GM19397 (cell line): ENCODE measurements around the gene NAGLU.
"Not testable (repeated sequence)": the region's sequence is repeated elsewhere in the genome, so short reads cannot be mapped to it uniquely, and the experiment has no call there.

Experiments
- ATAC-seq: cut with Tn5 transposase; IDR thresholded peaks from one replicate; pipeline ENCODE4 v1.9.1; 2021; ENCODE audit warnings: mild to moderate bottlenecking, moderate library complexity; ENCODE audit not compliant: unreplicated experiment

Gene NAGLU

DNA sequence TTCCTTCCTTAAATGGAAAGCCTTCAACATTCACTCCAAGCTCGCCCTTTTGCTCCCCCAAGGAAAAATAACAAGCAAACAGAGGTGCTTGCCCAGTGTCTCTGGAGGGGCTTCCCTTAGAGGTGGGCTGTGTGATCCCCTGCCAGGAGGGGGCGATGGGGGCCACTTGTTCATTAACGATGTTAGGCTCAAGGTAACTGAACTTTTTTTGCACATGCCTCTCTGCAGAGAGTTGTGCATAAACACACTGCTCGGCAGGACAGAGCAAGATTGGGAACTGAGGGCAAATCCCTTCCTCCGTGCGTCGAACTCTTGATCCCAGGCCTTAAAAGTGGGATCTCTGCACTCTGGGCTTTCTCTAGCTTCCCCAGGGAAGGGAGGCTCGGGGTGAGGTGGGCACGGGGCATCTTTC is 15.5 kb upstream of the NAGLU start:
- ATAC-seq = no peak

DNA sequence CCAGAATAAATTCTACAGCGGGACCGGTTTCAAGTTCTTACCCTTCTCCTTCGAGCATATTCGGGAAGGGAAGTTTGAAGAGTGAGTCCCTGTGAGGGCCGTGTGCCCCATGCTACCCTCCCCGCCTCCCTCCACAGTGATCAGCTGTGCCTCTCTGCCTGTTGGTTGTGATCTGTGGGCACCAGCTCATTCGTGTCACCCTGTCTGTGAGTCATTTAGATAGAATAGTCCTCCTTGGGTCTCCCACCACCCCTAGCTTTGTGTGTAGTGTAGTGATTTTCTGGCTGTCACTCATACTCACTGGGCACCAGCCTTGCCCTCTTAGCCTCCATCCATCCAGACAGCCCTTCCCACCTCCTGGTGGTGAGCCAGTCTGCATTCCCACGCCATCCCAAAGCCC is 15.0 kb upstream of the NAGLU start:
- ATAC-seq = no peak

DNA sequence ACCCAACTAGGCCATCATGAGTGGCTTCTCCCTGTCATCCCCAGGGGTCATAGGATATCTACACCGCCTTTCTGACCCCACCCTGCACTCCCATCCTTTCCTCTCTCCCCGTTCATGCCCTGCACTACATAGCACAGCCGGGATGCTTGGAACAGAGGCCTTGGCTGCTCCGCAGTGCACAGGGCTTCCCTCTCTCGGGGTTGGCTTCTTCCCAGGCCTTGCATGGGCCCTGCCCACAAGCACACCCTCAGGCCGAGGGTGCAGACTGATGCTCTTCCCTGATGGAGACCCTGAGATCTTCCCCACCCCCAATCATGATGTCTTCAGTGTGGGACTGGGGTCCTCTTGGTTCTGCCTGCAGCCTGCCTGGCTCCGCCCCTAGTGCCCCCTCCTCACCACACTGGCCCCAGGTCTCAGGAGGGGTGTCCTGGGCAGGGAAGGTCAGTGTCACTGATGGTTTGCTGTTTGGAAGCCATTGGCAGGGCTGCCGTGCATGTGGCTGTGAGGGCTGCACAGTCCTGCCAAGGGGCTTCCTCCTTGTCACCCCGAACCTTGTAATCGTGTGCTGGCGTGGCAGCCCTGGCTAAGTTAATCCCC is 14.3 kb upstream of the NAGLU start:
- ATAC-seq = no peak

DNA sequence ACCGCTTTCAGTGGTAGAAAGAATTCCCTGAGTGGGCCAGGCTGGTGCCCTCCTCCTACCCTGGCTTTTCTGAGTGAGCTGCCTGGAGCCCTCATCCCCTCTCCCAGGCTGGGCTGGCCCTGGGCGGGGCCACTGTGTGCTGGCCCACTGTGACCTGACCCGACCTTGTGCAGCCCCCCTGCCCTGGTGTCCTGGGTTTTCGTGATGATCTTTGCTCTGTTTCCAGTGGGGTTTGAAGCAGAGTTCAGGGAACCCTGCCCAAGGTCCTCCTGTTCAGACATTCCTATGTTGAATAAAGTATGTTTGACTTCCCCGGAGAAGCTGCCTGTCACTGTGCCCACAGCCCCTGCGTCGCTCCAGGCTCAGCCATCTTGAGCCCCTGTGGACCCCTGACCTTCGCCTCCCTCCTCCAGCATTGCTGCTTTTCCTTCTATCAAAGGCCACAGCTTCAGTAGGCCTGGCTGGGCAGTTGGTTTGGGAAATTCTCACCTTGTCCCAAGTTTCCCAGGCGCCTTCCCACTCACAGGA is 13.7 kb upstream of the NAGLU start:
- no peak for ATAC-seq

DNA sequence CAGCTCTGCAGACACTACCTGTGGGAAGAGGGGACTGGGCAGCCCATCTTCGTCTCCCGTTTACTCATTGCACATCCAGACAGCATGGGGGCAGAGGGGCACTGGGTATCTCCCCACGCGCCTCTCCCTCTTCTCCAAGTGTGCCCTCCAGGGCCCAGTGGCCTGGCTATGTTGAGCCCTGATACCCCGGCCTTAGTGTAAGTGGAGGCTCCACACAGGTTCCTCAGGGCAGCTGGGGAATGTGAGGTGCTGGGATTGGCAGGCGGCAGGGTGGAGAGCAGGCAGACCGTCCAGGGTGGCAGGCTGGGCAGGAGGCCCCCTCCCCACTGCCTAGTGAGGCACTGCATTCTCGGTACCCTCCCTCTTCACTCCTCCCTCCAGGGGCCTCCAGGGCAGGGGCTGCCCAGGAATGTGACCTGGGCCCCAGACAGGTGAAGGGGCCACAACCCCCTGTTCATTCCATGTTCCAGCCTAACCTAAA is 13.2 kb upstream of the NAGLU start:
- no peak for ATAC-seq

DNA sequence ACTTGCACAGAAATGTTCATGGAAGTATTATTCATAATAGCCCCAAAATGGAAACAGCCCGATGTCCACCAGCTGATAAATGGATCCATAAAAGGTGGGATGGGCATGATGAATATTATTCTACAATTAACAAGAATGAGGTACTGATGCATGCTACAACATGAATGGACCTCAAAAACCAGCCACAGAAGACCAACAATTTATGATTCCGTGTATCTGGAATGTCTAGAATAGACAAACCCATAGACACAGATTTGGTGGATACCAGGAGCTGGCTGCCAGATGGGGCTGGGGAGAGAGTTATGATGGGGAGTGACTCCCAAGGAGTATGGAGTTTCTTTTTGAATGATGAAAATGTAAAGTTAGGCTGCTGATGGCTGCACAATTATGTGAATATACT is 10.8 kb upstream of the NAGLU start:
- ATAC-seq = no peak

DNA sequence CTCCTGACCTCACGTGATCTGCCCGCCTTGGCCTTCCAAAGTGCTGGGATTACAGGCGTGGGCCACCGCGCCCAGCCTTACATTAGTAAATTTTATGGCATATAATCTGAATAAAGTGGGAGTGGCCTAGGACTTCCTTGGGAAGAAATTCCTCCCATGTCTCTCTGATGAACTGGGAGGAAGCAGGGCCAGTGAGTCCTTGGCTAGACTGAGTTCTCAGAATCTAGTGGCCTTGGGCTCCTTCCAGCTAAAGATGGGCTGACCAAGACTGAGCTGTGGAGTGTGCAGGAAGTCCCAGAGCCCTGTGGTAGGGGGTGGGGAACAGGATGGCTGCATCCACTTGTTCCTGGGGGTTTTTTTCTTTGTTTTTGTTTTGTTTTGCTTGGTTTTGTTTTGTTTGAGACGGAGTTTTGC is 10.0 kb upstream of the NAGLU start:
- no peak for ATAC-seq

DNA sequence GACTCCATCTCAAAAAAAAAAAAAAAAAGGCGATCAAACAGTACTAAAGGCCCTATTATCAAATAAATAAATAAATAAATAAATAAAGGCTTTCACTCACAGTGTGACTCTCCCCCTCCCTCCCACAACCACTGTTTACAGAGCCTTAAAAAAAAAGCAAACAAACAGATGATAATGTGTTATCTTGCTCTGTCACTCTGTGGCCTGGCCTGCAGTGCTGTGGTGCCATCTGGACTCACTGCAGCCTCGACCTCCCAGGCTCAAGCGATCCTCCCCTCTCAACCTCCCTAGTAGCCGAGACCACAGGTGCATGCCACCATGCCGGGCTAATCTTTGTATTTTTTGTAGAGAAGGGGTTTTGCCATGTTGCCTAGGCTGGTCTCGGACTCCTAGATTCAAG is 8.1 kb upstream of the NAGLU start:
- ATAC-seq = no peak

DNA sequence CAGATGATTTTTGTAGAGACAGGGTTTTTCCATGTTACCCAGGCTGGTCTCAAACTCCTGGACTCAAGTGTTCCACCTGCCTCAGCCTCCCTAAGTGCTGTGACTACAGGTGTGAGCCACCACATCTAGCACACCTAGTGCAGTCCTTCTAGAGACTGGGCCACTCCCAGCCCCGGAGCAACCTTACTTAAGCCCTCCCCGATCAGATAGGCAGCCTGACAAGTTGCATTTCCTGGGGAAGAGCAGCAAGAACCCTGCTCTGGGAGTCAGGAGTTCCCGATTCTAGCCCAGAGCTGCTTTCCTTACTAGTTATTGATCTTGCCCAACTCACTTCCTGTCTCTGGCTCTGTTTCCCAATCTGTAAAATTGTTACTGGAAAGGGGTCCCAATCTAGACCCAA is 7.0 kb upstream of the NAGLU start:
- no peak for ATAC-seq

DNA sequence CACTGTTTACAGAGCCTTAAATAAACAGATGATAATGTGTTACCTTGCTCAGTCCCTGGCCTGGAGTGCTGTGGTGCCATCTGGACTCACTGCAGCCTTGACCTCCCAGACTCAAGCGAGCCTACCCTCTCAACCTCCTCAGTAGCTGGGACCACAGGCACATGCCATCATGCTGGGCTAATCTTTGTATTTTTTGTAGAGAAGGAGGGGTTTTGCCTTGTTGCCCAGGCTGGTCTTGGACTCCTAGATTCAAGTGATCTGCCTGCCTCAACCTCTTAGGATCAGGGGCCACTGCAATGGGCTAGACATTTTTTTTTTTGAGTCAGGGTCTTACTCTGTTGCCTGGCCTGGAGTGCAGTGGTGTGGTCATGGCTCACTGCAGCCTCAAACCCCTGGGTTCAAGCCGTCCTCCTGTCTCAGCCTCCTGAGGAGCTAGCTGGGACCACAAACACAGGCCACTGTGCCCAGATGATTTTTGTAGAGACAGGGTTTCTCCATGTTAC is 5.0 kb upstream of the NAGLU start:
- ATAC-seq = no peak

DNA sequence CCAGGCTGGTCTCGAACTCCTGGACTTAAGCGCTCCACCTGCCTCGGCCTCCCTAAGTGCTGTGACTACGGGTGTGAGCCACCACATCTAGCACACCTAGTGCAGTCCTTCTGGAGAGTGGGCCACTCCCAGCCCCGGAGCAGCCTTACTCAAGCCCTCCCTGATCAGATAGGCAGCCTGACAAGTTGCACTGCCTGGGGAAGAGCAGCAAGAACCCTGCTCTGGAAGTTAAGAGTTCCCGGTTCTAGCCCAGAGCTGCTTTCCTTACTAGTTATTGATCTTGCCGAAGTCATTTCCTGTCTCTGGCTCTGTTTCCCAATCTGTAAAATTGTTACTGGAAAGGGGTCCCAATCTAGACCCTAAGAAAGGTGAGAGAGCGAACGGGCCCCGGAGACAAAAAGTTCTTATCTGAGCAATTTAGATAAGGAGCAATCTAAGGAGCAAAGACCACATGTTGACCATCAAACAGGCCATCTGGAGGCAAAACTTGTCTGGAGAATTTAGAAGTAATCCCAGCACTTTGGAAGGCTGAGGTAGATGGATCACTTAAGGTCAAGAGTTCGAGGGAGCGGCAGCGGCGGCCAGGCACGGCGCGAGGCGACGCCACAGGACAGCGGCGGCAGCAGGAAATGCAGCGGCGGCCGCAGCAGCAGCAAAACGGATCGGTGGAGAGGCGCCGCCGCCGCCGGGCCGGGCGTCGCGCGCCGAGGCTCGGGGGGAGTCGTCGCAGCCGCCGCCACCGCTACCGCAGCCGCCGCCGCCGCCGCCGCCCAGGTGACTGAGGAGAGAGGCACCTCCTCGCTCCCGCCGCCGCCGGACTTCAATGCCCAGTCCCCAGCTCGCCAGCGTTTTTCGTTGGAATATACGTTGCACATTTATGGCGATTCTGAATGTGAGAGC is 4.3 kb upstream of the NAGLU start:
- no peak for ATAC-seq

DNA sequence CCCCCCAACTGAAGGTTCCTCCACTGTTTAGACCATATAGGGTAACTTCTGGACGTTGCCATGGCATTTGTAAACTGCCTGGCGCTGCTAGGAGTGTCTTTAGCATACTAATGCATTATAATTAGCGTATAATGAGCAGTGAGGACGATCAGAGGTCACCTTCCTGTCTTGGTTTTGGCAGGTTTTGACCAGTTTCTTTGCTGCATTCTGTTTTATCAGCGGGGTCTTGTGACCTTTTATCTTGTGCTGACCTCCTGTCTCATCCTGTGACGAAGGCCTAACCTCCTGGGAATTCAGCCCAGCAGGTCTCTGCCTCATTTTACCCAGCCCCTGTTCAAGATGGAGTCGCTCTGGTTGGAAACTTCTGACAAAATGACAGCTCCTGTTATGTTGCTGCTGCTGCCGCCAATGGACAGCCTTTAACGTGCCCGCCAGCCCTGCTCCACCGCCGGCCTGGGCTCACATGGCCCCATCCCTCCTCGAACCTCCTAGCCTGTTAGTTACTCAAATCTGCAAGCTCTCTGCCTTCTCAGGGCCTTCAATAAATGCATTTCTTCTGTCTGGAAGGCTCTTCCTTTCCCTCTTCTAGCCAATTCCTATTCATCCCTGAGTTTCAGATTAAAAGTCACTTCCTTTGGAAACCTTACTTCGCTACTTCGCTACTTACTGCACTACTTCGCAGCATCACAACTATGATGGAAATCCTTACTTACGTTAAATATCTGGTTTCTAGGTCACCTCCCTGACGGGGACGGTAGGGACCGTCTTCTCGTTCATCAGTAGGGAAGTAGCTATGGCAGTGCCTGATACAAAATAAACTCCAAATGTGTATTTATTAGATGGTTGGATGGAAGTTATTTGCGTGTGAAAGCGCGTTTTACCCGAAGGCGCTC is 640 bp upstream of the NAGLU start:
- no peak for ATAC-seq

DNA sequence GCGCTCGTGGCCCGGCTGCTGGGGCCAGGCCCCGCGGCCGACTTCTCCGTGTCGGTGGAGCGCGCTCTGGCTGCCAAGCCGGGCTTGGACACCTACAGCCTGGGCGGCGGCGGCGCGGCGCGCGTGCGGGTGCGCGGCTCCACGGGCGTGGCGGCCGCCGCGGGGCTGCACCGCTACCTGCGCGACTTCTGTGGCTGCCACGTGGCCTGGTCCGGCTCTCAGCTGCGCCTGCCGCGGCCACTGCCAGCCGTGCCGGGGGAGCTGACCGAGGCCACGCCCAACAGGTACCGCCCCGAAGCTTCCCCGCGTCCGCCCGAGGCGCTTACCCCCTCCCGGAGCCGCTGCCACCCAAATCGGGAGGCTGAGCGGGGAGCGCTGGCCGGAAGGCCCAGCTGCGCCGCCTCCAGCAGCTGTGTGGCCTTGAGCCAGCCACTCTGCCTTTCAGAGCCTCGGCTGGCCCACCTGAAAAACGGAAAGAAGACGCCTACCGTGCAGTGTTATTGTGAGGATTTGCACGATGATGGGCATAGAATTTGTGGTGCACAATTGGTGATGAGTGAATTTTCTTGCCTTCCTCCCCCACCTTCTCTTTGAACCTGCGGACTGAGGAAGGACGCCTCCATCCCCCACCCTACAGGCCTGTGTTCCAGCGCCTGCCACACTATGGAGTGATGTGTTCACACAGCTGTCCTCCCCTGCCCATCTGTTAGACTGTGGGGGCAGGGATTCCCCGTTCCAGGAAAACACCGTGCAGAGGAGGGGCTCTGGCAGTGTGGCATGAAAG is 523 bp downstream of the NAGLU start:
- peak; percentile 71 for ATAC-seq

DNA sequence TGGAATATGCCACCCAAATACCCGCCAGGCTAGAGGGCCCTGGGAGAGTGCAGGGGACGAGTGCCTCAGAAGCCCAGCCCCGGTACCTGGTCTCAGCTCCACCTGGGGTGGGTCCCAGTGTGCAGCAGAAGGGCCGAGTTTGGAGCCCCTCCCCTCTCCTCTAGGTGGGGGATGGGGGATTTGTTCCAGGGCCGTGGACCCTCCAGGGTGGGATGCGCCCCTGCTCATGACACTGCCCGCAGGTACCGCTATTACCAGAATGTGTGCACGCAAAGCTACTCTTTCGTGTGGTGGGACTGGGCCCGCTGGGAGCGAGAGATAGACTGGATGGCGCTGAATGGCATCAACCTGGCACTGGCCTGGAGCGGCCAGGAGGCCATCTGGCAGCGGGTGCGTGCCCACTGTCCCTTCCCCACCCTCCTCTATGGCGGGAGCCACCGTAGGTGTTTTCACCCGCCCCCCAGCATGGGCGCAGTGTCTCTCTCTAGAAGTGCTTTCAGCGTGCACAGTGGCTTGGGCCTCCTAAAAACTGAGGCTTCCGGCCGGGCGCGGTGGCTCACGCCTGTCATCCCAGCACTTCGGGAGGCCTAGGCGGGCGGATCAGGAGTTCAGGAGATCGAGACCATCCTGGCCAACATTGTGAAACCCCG is 1.2 kb downstream of the NAGLU start:
- no peak for ATAC-seq

DNA sequence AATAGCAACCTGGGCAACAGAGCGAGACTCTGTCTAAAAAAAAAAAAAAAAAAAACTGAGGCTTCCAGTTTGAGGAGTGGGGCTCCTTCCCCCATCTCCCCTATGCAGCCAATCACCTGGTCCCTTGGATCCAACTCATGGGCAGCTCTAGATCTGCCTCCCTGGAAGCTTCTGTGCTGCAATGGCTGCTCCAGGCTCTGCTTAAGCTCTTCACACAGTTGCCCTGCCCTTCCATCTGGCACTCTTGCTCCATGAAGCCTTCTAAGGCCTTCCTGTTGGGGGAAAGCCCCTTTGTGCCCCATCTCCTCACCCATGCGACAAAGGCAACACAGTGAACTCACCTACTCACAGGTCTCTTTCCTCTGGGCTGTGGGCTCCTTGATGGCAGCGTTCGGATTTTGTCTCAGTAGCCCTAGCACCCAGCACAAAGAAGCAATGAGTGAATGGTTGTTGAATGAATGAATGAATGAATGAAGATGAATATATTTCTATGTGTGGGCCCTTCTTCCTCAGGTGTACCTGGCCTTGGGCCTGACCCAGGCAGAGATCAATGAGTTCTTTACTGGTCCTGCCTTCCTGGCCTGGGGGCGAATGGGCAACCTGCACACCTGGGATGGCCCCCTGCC is 1.9 kb downstream of the NAGLU start:
- no peak for ATAC-seq

DNA sequence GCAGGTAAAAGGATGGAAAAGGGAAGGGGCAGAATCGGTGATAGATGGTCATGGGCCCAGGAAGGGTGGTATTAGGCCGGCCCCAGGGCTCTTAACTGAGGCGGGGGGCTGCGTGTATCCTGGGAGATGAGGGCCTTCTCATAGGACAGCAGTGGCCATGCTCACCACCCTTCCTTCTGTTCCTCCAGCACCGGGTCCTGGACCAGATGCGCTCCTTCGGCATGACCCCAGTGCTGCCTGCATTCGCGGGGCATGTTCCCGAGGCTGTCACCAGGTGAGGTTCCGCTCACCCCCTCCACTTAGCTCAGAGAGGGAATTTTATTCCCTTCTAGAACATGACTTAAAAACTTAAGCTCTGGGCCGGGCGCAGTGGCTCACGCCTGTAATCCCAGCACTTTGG is 2.4 kb downstream of the NAGLU start:
- ATAC-seq = no peak

DNA sequence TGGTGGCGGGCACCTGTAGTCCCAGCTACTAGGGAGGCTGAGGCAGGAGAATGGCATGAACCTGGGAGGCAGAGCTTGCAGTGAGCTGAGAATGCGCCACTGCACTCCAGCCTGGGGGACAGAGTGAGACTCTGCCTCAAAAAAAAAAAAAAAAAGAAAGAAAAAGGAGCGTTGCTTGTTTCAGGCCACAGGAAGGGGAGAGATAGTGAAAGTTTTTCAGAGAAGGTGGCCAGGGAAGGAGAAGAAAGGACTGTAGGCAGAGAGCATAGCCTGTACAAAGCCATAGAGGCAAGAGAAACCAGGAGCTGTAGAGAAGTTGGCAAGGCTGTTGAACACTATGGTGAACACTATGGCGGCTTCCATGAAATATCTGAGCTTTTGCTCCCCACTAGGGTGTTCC is 4.5 kb downstream of the NAGLU start:
- not testable (repeated sequence) for ATAC-seq

DNA sequence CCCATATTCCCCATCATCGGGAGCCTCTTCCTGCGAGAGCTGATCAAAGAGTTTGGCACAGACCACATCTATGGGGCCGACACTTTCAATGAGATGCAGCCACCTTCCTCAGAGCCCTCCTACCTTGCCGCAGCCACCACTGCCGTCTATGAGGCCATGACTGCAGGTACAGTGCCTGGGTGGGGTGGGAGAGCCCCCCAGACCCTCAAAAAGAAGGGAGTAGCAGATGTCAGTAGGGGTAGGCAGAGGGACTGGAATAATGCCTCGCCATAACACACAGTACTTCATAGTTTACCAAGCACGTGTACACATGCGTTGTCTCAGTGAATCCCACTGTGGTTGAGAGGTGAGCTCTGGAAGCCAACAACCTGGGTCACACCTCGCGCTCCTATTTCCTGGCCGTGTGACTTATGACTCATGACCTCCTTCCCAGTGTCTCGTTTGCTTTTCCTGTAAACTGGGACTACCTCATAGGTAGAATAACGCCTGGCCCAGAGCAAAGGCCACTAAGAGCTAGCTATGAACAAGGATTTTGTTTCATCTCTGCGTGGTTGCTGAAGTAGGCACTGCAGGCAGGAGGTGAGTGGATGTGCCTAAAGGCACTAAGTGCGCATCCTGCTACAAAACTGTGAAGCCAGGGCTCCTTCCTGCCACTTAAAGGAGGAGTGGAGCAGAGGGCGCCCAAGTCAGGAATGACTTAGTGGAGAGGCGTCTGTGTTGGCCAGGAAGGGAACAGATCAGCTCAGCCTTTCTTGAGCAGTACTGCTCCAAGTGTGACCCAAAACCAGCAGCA is 5.2 kb downstream of the NAGLU start:
- ATAC-seq = no peak
